SH-SY5Y (cell line): ENCODE measurements around the gene CLDN20.

ENCODE experiments used
- GATA2 ChIP-seq: IDR thresholded peaks from 2 replicates; pipeline ENCODE4 v1.6.1; 2011; ENCODE audit warnings: mild to moderate bottlenecking, low read depth, low read length
- GATA3 ChIP-seq: IDR thresholded peaks from 2 replicates; pipeline ENCODE4 v1.6.1; 2011; ENCODE audit warnings: low read depth, mild to moderate bottlenecking, low read length, moderate library complexity

The CLDN20 gene

DNA sequence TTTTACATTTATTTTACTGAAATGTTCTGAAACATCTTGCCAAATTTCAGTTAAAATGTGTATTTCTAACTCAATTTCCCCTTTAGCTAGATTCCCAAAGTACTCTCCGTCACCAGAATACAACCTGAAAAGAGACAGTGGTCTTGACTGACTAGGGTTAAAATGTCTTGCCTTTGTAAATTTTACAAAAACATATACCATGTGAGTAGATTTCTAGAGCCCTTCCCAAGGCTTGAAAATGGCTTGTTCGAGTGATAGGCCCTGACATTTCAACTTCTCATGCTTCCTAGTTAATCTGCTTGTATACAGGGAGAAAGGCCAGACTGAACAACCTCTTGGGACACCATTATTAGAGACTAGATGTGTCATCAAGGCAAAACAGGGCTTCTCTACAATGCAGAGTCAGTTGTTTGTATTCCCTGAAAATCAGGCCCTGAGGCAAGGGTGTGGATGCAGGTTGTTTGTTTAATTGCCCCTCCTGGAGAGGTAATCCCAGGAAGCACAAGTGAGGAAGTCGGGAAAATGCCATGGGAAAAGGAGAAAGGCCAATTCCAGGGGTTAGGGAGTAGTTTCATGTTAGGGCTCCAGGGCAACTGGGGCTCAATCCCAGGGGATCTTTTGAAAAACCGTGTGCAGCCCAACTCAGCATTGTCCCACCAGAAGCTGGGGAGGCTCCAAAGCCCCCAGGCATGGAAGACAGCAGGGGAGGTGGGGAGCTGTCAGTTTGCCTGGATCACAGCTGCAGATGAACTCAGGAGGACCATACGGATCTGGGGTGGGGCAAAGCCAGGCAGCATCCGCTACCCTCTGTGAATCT, 62.1 kb downstream of the CLDN20 start:
- TF ChIP-seq GATA3 (no peak), GATA2 (no peak)
